Panc1 (cell line): ENCODE data around the gene ANKRD66. TPM values are rescaled to one million over a fixed set of nuclear protein-coding genes. Genes with fewer than 3 reads are reported as not detected.

Source experiments
- ATAC-seq: fragments of 200-7000 bp; cut with Tn5 transposase; 2 replicates; pipeline ENCODE4 v1.9.1; 2020; ENCODE audit warnings: mild to moderate bottlenecking, moderate library complexity
- BruUV-seq: library from RNA; stranded (reverse); fragments of 400-500 nt; replicated peaks from 2 replicates; lab custom pipeline; 2021; lab: Mats Ljungman, UMichigan
- CTCF ChIA-PET: fragments of 300-600 bp; sonication (Branson Sonifier 250); formaldehyde crosslinking; loops from one replicate; lab custom pipeline; 2022; ENCODE audit warnings: antibody characterized with exemption; lab: Charles Lee
- POLR2A ChIA-PET: fragments of 300-600 bp; sonication (Branson Sonifier 250); formaldehyde crosslinking; loops from one replicate; lab custom pipeline; 2022; ENCODE audit warnings: antibody characterized with exemption; lab: Charles Lee
- DNase-seq: peaks from one replicate; pipeline ENCODE4 v3.0.0-alpha.2; 2010; ENCODE audit warnings: low read depth, low spot score
- H3K27ac ChIP-seq: 2 replicates; pipeline ENCODE4 v1.5.1; 2011; ENCODE audit warnings: mild to moderate bottlenecking, low read length, inconsistent platforms
- H3K27me3 ChIP-seq: fragments of 200-500 bp; sonication (Bioruptor generic); 2 replicates; pipeline ENCODE4 v1.6.0; 2014; ENCODE audit warnings: low read length, inconsistent platforms; ENCODE audit not compliant: control insufficient read depth, insufficient read depth
- H3K36me3 ChIP-seq: fragments of 200-500 bp; sonication (Bioruptor generic); 2 replicates; pipeline ENCODE4 v1.5.1; 2014; ENCODE audit warnings: inconsistent platforms, mild to moderate bottlenecking, low read length, moderate library complexity; ENCODE audit not compliant: control insufficient read depth, insufficient read depth
- H3K4me1 ChIP-seq: 2 replicates; pipeline ENCODE4 v1.5.1; 2011; ENCODE audit warnings: inconsistent platforms, mild to moderate bottlenecking, low read length, moderate library complexity; ENCODE audit not compliant: control insufficient read depth, insufficient read depth
- H3K4me3 ChIP-seq, 2 experiments: 2 replicates each; pipeline ENCODE4 v1.5.1; 2011 to 2012; ENCODE audit warnings: low read depth in 2 of 2, low read length in 2 of 2, mild to moderate bottlenecking in 2 of 2, inconsistent platforms in 1 of 2, moderate library complexity in 1 of 2
- H3K9me3 ChIP-seq: fragments of 200-500 bp; sonication (Bioruptor generic); 2 replicates; pipeline ENCODE4 v1.5.1; 2014; ENCODE audit warnings: low read depth, mild to moderate bottlenecking, inconsistent platforms, low read length, moderate library complexity; ENCODE audit not compliant: control insufficient read depth, insufficient read depth
- CTCF ChIP-seq: fragments of 450-650 bp; IDR thresholded peaks from 2 replicates; pipeline ENCODE4 v1.5.1; 2017; ENCODE audit warnings: mild to moderate bottlenecking
- POLR2AphosphoS5 ChIP-seq: IDR thresholded peaks from 2 replicates; pipeline ENCODE4 v1.6.1; 2012; ENCODE audit warnings: mild to moderate bottlenecking, low read depth, low read length, moderate library complexity
- REST ChIP-seq, 2 experiments: IDR thresholded peaks; 2 replicates each; pipeline ENCODE4 v1.6.1; 2011 to 2012; ENCODE audit warnings: low read depth in 2 of 2, control low read depth in 1 of 2, low read length in 1 of 2, mild to moderate bottlenecking in 1 of 2, moderate library complexity in 1 of 2; ENCODE audit not compliant: insufficient read depth in 1 of 2
- SIN3A ChIP-seq: IDR thresholded peaks from 2 replicates; pipeline ENCODE4 v1.6.1; 2012; ENCODE audit warnings: low read depth, mild to moderate bottlenecking, low read length, moderate library complexity, borderline replicate concordance; ENCODE audit not compliant: insufficient read depth
- TCF7L2 ChIP-seq: IDR thresholded peaks from 2 replicates; pipeline ENCODE4 v1.6.1; 2011; ENCODE audit warnings: mild to moderate bottlenecking, low read depth, low read length, inconsistent platforms
- in situ Hi-C: cut with HindIII; loops from 2 replicates; pipeline ENCODE4 v1.10.0; 2016; ENCODE audit warnings: low sequenced_read_pairs, low pct_unique_long_range_greater_than_20kb
- intact Hi-C: fragments of 100-400 bp; cut with micrococcal nuclease; formaldehyde crosslinking; loops from one replicate; pipeline ENCODE4 v1.10.0; 2022; ENCODE audit not compliant: unreplicated experiment
- total RNA-seq: library from RNA; stranded (reverse); gene quantifications from one replicate; pipeline ENCODE4 v1.2.1, GENCODE V29; 2021; ENCODE audit not compliant: unreplicated experiment

The ANKRD66 gene
- total RNA-seq, 1 experiment from 2014 or later: not detected

- Histone ChIP-seq H3K9me3 (no peaks in the 10 kb centered on the region), H3K27me3 (no peaks in the 10 kb centered on the region), H3K27ac (no peak within 1 kb of the TSS), H3K4me1 (no peaks in the 10 kb centered on the region), H3K36me3 (no peaks in the 10 kb centered on the region), H3K4me3 (no peak within 1 kb of the TSS)
- BruUV-seq: no TSS peak
- no peak for TF ChIP-seq POLR2AphosphoS5
- TF ChIP-seq CTCF: no peak
- no peak for TF ChIP-seq SIN3A
- no peak for TF ChIP-seq REST (IDR thresholded peaks at IDR 0.05; ENCODE audit: insufficient read depth in 1 of 2, low read depth in 2 of 2, low read length in 1 of 2)
- no peak for TF ChIP-seq TCF7L2
- no peak for ATAC-seq
- in situ Hi-C loops: no loop called here
- no peak for DNase-seq
- CTCF ChIA-PET: no interaction called here
- POLR2A ChIA-PET: no interaction called here
- intact Hi-C loops: no loop called here
Measured at GRCh38 chr6:46793138-46793537, 46.4 kb downstream of the ANKRD66 start, which contains the start of gene MEP1A. Gene MEP1A (plus strand): TSS chr6:46793389. CDS start chr6:46793399, 10 bp downstream.

- Histone ChIP-seq H3K4me1 (no peaks in the 10 kb centered on the region), H3K4me3 (no peak overlapping the region), H3K36me3 (no peaks in the 10 kb centered on the region), H3K27ac (no peak overlapping the region), H3K9me3 (no peaks in the 10 kb centered on the region), H3K27me3 (no peaks in the 10 kb centered on the region)
- intact Hi-C loops: no loop called here
- BruUV-seq: no TSS peak
- ATAC-seq: no peak
- TF ChIP-seq CTCF (no peak), REST (IDR thresholded peaks at IDR 0.05; ENCODE audit: insufficient read depth in 1 of 2, low read depth in 2 of 2, low read length in 1 of 2) (no peak), SIN3A (no peak), POLR2AphosphoS5 (no peak), TCF7L2 (no peak)
- no peak for DNase-seq
- POLR2A ChIA-PET: no interaction called here
- CTCF ChIA-PET: no interaction called here
- in situ Hi-C loops: no loop called here
Measured at GRCh38 chr6:46794068-46794467, 47.3 kb downstream of the ANKRD66 start.
